Limb (tissue), 2 donors: ENCODE results near the gene C2CD4C.
"Not testable (repeated sequence)": the region's sequence is repeated elsewhere in the genome, so short reads cannot be mapped to it uniquely, and the experiment has no call there.

Source experiments
- DNase-seq, 2 donors: peaks; one replicate each; pipeline ENCODE4 v3.0.0-alpha.2; 2016; ENCODE audit errors: extremely low spot score in 2 of 2

The C2CD4C gene

GRCh38 chr19:438416-438958 lies 29.5 kb upstream of the C2CD4C start:
- DNase-seq = no peak

- no peak for DNase-seq
Observed at GRCh38 chr19:437041-437440, 28.1 kb upstream of the C2CD4C start.

DNA sequence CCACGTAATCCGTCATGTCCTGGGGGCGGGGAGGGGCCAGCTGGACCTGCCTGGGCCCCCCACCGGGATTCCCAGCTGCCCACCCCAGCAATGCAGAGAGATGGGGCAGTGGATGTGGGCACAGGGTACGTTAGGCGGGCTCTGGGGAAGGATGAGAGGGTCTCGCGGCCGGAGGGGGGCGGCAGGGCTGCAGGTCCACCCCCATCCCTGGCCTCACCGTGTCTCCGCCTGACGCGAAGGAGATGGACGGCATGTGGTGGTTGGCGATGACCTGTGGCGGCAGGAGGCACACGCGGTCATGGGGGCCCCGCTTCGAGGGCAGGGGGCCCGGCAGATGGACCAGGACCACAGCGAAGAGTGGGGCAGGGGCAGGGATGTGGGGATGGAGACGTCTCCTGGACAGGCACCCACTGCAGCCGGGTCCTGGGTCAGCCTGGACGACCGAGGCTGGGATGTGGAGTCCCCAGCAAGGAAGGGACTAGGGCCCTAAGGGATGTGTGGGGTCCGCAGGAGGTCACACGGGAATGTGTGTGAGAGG lies 27.5 kb upstream of the C2CD4C start:
- no peak for DNase-seq

GRCh38 chr19:435707-436412 lies 26.9 kb upstream of the C2CD4C start:
- no peak for DNase-seq

- no peak for DNase-seq
Observed at GRCh38 chr19:435056-435706, 26.2 kb upstream of the C2CD4C start.

DNA sequence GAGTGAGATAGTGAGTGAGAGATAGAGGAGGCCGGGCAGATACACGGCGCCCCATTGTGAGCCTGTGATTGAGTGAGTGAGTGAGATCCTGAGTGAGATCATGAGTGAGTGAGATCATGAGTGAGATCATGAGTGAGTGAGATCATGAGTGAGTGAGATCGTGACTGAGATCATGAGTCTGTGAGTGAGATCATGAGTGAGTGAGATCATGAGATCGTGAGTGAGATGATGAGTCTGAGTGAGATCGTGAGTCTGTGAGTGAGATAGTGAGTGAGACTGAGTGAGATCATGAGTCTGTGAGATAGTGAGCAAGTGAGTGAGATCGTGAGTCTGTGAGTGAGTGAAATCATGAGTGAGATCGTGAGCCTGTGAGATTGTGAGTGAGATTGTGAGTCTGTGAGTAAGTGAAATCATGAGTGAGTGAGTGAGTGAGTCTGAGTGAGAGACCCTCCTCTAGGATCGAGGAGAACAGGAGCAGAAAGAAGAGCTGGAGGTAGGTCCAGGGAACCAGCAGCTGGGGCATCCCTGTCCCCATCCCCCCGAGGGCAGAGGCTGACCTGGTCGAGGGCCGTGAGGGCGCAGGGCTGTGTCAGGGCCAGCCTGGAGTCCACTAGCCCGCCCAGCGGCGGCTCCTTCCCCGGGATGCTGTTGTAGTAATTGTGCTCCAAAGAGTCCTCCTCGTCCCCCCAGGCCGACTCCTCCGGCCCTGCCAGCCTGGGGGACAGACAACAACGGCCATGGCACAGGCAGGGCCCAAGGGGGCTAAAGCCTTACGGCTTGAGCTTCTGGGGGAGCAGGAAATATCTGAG lies 25.4 kb upstream of the C2CD4C start:
- DNase-seq = no peak

DNA sequence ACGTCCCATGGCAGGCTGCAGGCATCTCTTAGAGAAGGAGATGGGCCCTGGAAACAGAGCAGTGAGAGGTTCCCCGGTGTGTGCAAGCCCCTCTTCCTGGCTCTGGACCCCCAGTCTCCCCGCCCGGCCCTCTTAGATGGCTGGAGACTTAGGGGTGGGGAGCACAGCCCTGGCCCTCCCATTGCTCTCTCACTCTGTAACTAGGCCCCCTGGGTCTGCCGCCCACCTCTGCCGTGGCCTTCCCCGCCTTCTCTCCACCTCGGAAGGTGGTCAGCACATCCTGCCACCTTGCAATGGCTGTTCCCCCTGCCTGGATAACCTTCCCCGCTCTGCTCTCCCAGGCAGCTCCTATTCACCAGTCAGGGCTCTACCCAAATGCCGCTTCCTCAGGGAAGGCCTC lies 21.8 kb upstream of the C2CD4C start:
- no peak for DNase-seq

DNA sequence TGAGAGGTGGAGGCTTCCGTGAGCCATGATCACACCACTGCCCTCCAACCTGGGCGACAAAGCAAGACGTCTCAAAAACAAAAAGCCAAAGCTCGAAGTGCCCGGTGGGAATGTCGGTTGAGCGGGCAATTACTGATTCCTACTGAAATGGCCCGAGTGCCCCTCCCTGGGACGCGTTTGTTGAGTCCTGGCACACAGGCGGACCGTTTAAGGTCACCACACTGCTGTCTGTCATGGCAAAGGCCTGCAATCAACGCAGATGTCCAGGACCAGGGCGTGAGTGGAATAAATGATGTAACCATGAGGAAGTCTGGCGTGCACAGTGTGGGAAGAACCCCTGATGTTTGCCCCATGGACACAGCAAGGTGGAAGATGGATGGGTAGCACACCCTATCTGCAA lies 19.2 kb upstream of the C2CD4C start:
- no peak for DNase-seq

GRCh38 chr19:427675-428074 lies 18.7 kb upstream of the C2CD4C start:
- not testable (repeated sequence) for DNase-seq

DNA sequence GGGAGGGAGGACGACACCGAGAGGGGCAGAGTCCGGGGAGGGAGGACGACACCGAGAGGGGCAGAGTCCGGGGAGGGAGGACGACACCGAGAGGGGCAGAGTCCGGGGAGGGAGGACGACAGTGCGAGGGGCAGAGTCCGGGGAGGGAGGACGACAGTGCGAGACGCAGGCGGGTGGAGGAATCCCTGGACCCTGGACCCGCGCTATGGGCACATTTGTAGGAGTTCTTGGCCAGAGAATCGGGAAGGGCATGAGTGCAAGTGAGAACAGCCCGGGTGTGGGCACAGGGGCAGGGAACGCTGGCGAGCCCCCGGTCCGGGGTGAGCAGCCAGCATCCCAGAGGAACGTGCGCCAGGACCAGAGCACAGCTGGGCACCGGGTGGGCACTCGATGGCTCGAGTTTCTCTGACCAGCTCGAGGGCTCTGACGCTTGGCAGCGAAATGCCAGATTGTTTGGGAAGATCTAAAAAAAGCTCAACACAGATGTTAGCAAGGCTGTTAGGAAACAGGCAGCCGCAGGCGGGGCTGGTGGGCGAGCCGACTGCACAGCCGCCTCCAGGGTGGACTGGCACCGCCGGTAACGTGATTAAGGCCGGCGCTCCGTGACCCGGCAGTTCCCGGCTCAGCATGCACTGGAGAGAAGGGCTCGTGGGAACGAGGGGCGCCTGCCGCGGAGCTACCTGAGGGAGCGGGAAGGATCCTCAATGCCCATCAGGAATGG lies 17.9 kb upstream of the C2CD4C start:
- no peak for DNase-seq

DNA sequence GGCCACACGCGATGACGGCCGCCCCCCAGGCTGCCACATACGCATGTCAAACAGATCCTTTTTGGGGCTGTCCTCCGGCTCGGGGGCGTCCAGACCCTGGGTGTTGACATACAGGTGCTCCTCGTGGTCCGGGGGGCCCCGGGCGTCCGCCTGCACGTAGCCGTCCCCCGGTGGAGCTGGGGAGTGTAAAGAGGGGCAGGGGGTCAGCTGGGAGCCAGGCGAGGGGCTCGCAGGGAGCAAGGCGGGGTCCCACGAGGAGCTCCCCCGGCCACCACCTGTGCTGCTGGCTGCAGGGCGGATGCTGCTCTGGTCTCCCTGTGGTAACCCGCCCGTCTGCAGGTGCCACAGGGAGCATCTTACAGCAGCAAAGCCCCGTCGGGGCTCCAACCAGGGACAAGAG lies 16.1 kb upstream of the C2CD4C start:
- no peak for DNase-seq

DNA sequence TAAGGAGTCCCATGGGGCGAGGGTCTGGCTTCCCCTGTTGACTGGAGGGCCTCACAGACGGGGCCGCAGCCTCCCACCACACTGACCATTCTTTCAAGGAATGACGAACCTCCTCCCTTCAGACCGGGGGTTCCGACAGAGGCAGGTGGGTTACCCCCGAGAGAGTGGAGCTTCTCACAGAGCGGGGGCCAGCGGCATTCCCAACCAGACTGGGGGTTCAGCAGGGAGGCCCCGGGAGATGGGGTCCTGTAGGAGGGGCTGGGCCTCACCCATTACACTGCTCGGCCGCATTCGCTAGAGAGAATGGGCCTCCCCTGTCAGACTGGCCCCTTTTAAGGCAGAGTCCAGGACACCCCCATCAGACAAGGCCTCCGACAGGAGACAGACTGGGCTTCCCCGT lies 15.6 kb upstream of the C2CD4C start:
- no peak for DNase-seq

- no peak for DNase-seq
Observed at GRCh38 chr19:423691-424466, 14.9 kb upstream of the C2CD4C start.

DNA sequence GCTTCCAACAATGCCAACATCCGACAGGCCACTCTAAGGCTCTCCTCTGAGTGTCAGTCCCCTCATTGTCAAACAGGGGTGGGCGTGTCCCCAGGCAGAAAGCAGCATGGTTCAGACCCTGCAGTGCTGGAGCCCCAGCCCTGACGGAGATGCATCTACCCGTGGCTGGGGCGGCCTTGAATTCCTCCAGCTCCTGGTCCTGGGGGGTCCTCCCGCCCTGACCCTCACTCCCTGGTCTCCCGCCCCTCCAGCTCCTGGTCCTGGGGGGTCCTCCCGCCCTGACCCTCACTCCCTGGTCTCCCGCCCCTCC lies 13.9 kb upstream of the C2CD4C start:
- DNase-seq = not testable (repeated sequence)

DNA sequence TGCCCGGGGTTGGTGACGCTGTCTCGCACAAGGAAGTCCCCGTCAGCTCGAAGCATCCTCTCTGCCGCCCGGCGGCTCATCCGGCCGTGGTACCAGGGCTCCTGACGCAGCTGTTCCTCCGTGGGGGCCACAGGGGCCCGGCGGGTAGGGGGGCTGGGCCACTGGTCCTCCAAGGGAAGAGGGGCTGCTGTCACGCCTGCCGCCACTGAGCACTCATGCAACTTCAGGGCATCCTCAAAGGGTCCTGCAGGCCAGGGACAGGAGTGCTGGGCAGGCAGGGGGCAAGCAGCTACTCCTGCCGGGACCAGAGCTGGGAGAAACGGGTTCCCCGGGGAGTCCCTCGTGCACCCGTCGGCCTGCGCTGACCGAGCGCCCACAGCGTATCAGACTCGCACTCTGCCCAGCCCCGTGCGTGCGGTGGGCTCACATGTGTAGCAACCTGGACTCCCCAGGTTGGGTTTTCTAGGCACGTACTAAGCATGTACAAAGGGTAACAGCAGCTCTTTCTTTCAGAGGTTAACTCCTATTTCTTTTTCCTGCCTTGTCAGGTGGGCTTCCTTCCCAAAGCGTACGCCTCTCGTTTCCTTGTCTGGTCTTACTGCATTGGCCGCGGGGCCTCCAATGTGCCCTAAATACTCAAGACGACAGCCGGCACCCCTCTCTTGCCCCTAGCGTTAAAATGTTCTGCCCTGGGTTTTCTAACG lies 13.4 kb upstream of the C2CD4C start:
- DNase-seq = no peak

- DNase-seq = no peak
Observed at GRCh38 chr19:419721-420515, 11.0 kb upstream of the C2CD4C start.

DNA sequence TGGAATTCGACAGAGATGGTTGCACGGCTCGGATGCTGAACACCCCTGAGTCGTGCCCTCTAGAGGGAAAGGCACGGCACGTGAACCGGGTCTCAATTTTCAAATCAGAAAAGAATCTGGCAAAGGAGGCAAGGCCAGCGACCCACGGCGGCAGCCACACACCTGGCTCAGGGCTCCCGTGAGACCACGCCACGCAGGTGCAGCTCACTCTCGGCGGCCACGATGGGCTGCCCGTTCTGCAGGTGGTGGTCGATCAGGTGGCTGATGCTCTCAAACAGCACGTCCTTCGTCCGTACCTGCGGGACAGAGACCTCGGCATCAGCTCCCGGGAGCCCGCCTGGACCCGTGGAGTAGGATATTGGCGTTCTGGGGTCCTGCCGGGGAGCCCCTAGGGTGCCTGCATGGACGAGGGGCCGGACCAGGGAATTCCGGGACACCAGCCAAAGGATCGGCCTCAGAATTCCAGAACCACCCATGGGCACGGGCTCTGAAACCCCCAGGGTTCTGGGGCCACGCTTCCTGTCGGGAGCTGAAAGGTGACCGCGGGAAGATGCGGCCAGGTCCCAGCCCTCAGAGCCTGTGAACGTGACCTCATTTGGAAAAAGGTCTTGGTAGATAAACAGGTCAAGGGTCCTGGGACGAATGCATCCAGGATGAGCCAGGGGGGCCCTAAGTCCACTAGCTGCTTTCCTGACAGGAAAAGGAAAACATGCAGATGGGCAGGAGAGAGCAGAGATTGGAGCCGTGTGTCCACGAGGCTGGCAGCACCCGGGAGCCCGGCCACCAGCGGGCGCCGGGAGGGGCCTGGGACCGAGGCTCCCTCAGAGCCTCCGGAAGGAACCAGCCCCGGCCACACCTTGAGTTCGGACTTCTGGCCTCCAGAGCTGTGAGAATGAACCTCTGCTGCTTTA lies 10.1 kb upstream of the C2CD4C start:
- DNase-seq = no peak

DNA sequence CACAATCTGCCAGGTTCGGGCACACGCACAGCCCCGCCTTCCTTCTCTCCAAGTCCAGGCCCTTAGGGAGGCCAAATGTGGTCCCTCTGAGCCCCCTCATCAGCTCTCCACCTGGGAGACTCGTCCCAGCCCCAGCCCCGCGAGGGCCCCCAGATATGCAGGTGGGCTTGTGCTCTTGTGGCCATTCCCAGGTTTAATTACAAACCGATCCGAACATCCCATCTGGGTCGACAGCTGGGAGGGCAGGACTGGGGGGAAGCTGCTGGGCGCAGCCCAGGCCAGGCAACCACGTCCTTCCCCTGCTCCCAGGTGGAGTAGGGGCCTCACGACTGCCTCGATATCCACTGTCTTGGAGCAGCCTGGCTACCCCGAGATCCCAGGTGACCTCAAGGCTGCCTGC lies 7.5 kb upstream of the C2CD4C start:
- DNase-seq = no peak
